ENCODE results near the gene GRPEL1. TPM values are rescaled to one million over a fixed set of nuclear protein-coding genes. Genes with fewer than 3 reads are reported as not detected.

Gene GRPEL1
- total RNA-seq (2013; cell fraction: nucleolus; rRNA removed) = 32.9 and 36.4 TPM in 2 replicates
- total RNA-seq (2014; rRNA removed) (30.8 and 43.6 TPM in 2 replicates), total RNA-seq (2014; rRNA removed; fragmentation: Illumina TruSeq; extraction: Trizol) (54.7 and 62.7 TPM in 2 replicates), total RNA-seq (2021) (44.1 and 48.8 TPM in 2 replicates), polyA plus RNA-seq (2011; rRNA removed) (53.4 and 67.2 TPM in 2 replicates), polyA plus RNA-seq (2014; fragmentation: Illumina TruSeq; extraction: Trizol) (59.2 and 72.5 TPM in 2 replicates), polyA plus RNA-seq (2014; fragmentation: Nextera tagmentation; extraction: Ambion mirVana) (100 to 1,000 TPM; 103 to 119 TPM), polyA plus RNA-seq (2014; rRNA removed) (40.7 and 42.6 TPM in 2 replicates), polyA plus RNA-seq (2016; fragmentation: Nextera tagmentation; extraction: Ambion mirVana) (10 to 100 TPM; 80.1 to 82.8 TPM), polyA minus RNA-seq (2011; rRNA and poly(A)+ RNA removed) (33.1 and 35.9 TPM in 2 replicates), Bru-seq, nascent RNA (percentile 87 among the genes with signal in this experiment), BruChase-seq, experiment 1, labeled RNA remaining after a 6-hour chase (percentile 75 among the genes with signal in this experiment), BruChase-seq, experiment 2, labeled RNA remaining after a 2-hour chase (percentile 85 among the genes with signal in this experiment)
- 22.3 TPM for polyA plus RNA-seq (2011; ENCODE audit: low read depth)
- polyA plus RNA-seq (2011; cell fraction: cytosol; rRNA removed) = 32.1 and 35.7 TPM in 2 replicates
- polyA plus RNA-seq (2011; cell fraction: nucleus; rRNA removed) = 28.7 and 29.2 TPM in 2 replicates
- polyA plus RNA-seq (2012) = 26.4 and 30.6 TPM in 2 replicates
- polyA minus RNA-seq (2011; cell fraction: cytosol; rRNA and poly(A)+ RNA removed) = 8.5 and 9.4 TPM in 2 replicates
- polyA minus RNA-seq (2011; cell fraction: nucleus; rRNA and poly(A)+ RNA removed) = 22.7 and 31.9 TPM in 2 replicates
- long read RNA-seq, experiment 1, transcript GRPEL1-201 (4 exons, 2,775 nt) = major isoform, 91 of 95 reads
- long read RNA-seq, experiment 1, partial matches to known transcripts = 0 of 95 reads
- long read RNA-seq, experiment 1, other reads (novel, unspliced or antisense) = 4 of 95 reads
- long read RNA-seq, experiment 2, transcript GRPEL1-201 (4 exons, 2,775 nt) = major isoform, 429 of 440 reads
- long read RNA-seq, experiment 2, partial matches to known transcripts = 0 of 440 reads
- long read RNA-seq, experiment 2, other reads (novel, unspliced or antisense) = 7 of 440 reads

DNA sequence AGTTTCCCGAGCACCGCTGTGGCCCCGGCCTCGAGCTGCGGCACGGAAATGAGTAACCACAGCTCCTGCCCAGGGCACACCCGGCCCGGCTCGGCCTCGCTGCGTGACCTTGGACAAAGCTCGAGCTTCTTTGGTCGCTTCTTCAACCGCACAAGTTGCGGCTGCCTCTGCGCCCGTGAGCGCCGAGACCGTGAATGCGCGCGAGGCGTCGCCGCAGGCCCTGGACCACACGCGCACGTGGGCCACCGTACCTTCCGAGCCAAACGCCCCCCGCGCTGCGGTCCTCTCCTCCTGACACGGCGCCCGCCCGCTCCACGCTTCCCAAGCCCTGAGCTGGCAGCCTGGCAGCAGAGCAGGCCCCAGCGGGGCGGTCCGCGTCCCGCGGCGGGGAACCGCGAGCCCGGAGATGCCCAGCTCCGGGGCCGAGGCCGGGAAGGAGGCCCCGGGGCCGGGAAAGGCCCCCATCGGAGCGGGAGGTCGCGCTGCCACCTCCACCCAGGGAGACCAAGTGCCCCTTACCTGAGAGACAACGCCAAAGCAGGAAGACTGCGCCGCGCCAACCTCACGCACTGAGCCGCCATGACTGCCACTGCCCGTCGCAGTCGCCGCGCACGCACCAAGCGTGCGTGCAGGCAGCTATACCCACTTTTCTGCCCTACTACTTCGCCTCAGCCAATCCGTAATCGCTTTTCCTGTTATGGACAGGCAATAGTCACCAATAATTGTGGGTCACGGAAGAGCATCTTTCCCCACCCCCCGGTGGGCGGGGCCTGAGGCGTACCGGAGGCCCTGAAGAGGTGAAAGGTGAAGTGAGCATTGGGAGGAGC lies at the start of gene GRPEL1:
GRPEL1 (minus strand) TSS at position 613 of the 827 bp plus-strand sequence; CDS start at position 581, 32 bp downstream.
- Histone ChIP-seq H3K4me3 (peak within 1 kb of the TSS; percentile 74), H3K4me1 (ENCODE audit: control insufficient read depth, insufficient read depth, low read length) (peaks cover 14% of the 10 kb centered on the region), H3K9ac (ENCODE audit: control insufficient read depth, insufficient read depth, low read length) (peak within 1 kb of the TSS; percentile 92), H3K4me2 (ENCODE audit: control insufficient read depth, insufficient read depth) (peak within 1 kb of the TSS; percentile 97), H3K27ac (ENCODE audit: control insufficient read depth, insufficient read depth) (peak within 1 kb of the TSS; percentile 84), H3K9me3 (replicated peaks; ENCODE audit: control insufficient read depth, insufficient read depth, low read length) (no peaks in the 10 kb centered on the region), H3K36me3 (ENCODE audit: control insufficient read depth in 2 of 2, insufficient read depth in 2 of 2, low read length in 1 of 2) (peaks cover 3 to 9% of the 10 kb centered on the region in 2 experiments; a peak in 3 of 4 replicates), H2AFZ (ENCODE audit: control insufficient read depth, low read depth, low read length) (peak within 1 kb of the TSS; percentile 88), H3K27me3 (replicated peaks in 1 of 2; ENCODE audit: control insufficient read depth in 2 of 2, insufficient read depth in 2 of 2, low read length in 1 of 2) (no peaks in the 10 kb centered on the region; a peak in 1 of 4 replicates), H3K79me2 (ENCODE audit: control insufficient read depth, insufficient read depth, low read length) (peaks cover 38% of the 10 kb centered on the region), H4K20me1 (ENCODE audit: control insufficient read depth, insufficient read depth) (peaks cover 3% of the 10 kb centered on the region; the same call in 1 of the 2 replicates)
- RAD21 ChIA-PET (ENCODE audit: unreplicated experiment) = interaction anchor here (0.7 to 6.0 kb wide), 17 partner anchors 9 to 493 kb away, joined by 3 to 87 read pairs (median 5); partner anchors contain the start of genes MAN2B2, TADA2B and TBC1D14
- BruUV-seq (replicated peaks) = no TSS peak
- CTCF ChIA-PET = interaction anchor here (0.6 to 11.2 kb wide), 14 partner anchors 11 to 801 kb away, joined by 3 to 210 read pairs (median 12); partner anchors contain the start of genes BLOC1S4, TADA2B and TBC1D14
- WGBS (ENCODE audit: insufficient coverage, insufficient replicate concordance, low lambda C conversion rate, missing lambda C conversion rate) = under 1% methylated on average over 80 of the region's 81 CpGs
- DNase-seq (ENCODE audit: low read depth, low spot score) = peak; percentile 98
- ATAC-seq = peak; percentile 95
- in situ Hi-C loops (cut with MboI) (no loop called here), intact Hi-C loops (cut with micrococcal nuclease; ENCODE audit: unreplicated experiment) (loop anchor here (5.0 kb wide), 1 partner anchor 285 kb away; the partner anchor contains the start of gene KIAA0232)
- SMC1A ChIA-PET (ENCODE audit: uncharacterized antibody, unreplicated experiment) = interaction anchor here (0.9 to 7.2 kb wide), 16 partner anchors 9 to 350 kb away, joined by 3 to 79 read pairs (median 5); partner anchors contain the start of gene TADA2B
- peak; percentile 99 for FAIRE-seq
- POLR2A ChIA-PET = interaction anchor here (0.6 to 6.5 kb wide), 18 partner anchors 11 to 660 kb away, joined by 3 to 88 read pairs (median 4); partner anchors contain the start of genes TADA2B and TBC1D14
- TF ChIP-seq, protein P1, sequence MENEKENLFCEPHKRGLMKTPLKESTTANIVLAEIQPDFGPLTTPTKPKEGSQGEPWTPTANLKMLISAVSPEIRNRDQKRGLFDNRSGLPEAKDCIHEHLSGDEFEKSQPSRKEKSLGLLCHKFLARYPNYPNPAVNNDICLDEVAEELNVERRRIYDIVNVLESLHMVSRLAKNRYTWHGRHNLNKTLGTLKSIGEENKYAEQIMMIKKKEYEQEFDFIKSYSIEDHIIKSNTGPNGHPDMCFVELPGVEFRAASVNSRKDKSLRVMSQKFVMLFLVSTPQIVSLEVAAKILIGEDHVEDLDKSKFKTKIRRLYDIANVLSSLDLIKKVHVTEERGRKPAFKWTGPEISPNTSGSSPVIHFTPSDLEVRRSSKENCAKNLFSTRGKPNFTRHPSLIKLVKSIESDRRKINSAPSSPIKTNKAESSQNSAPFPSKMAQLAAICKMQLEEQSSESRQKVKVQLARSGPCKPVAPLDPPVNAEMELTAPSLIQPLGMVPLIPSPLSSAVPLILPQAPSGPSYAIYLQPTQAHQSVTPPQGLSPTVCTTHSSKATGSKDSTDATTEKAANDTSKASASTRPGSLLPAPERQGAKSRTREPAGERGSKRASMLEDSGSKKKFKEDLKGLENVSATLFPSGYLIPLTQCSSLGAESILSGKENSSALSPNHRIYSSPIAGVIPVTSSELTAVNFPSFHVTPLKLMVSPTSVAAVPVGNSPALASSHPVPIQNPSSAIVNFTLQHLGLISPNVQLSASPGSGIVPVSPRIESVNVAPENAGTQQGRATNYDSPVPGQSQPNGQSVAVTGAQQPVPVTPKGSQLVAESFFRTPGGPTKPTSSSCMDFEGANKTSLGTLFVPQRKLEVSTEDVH (IDR thresholded peaks at IDR 0.05; ENCODE audit: low read depth, partially characterized antibody) = no peak
- TF ChIP-seq ATF7 (IDR thresholded peaks at IDR 0.05; ENCODE audit: low read depth) (peak; percentile 36; the same call in 1 of the 2 replicates), SREBF1 (IDR thresholded peaks at IDR 0.05; ENCODE audit: low read length) (no peak), EGR1 (IDR thresholded peaks at IDR 0.05; ENCODE audit: borderline replicate concordance in 1 of 2, low read depth in 2 of 2, low read length in 2 of 2) (no peak), ZNF622 (IDR thresholded peaks at IDR 0.05) (no peak), TAF1 (IDR thresholded peaks at IDR 0.05; ENCODE audit: borderline replicate concordance, low read depth, low read length) (peak; percentile 75), CEBPB (IDR thresholded peaks at IDR 0.05; ENCODE audit: borderline replicate concordance in 1 of 2, low read depth in 2 of 2, low read length in 2 of 2) (no peak), IKZF2 (IDR thresholded peaks at IDR 0.05) (no peak)
- TF ChIP-seq, protein P2, sequence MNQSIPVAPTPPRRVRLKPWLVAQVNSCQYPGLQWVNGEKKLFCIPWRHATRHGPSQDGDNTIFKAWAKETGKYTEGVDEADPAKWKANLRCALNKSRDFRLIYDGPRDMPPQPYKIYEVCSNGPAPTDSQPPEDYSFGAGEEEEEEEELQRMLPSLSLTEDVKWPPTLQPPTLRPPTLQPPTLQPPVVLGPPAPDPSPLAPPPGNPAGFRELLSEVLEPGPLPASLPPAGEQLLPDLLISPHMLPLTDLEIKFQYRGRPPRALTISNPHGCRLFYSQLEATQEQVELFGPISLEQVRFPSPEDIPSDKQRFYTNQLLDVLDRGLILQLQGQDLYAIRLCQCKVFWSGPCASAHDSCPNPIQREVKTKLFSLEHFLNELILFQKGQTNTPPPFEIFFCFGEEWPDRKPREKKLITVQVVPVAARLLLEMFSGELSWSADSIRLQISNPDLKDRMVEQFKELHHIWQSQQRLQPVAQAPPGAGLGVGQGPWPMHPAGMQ (IDR thresholded peaks at IDR 0.05; ENCODE audit: borderline replicate concordance) = peak; percentile 69; the same call in 1 of the 2 replicates
- TF ChIP-seq, protein P3, sequence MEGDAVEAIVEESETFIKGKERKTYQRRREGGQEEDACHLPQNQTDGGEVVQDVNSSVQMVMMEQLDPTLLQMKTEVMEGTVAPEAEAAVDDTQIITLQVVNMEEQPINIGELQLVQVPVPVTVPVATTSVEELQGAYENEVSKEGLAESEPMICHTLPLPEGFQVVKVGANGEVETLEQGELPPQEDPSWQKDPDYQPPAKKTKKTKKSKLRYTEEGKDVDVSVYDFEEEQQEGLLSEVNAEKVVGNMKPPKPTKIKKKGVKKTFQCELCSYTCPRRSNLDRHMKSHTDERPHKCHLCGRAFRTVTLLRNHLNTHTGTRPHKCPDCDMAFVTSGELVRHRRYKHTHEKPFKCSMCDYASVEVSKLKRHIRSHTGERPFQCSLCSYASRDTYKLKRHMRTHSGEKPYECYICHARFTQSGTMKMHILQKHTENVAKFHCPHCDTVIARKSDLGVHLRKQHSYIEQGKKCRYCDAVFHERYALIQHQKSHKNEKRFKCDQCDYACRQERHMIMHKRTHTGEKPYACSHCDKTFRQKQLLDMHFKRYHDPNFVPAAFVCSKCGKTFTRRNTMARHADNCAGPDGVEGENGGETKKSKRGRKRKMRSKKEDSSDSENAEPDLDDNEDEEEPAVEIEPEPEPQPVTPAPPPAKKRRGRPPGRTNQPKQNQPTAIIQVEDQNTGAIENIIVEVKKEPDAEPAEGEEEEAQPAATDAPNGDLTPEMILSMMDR (IDR thresholded peaks at IDR 0.05 in 2 of 3, conservative IDR thresholded peaks at IDR 0.05 in 1 of 3; ENCODE audit: control insufficient read depth in 2 of 3, extremely low read depth in 1 of 3, insufficient read depth in 1 of 3, low read depth in 3 of 3, low read length in 3 of 3) = peak; percentile 5 to 13 (median 7); a peak in 1 of 6 replicates
